ENCODE results near the gene BTF3.
A peak's percentile ranks its signal among the peaks of the same experiment; 100 is the strongest.
"Not testable (repeated sequence)": the region's sequence is repeated elsewhere in the genome, so short reads cannot be mapped to it uniquely, and the experiment has no call there.

The BTF3 gene

DNA sequence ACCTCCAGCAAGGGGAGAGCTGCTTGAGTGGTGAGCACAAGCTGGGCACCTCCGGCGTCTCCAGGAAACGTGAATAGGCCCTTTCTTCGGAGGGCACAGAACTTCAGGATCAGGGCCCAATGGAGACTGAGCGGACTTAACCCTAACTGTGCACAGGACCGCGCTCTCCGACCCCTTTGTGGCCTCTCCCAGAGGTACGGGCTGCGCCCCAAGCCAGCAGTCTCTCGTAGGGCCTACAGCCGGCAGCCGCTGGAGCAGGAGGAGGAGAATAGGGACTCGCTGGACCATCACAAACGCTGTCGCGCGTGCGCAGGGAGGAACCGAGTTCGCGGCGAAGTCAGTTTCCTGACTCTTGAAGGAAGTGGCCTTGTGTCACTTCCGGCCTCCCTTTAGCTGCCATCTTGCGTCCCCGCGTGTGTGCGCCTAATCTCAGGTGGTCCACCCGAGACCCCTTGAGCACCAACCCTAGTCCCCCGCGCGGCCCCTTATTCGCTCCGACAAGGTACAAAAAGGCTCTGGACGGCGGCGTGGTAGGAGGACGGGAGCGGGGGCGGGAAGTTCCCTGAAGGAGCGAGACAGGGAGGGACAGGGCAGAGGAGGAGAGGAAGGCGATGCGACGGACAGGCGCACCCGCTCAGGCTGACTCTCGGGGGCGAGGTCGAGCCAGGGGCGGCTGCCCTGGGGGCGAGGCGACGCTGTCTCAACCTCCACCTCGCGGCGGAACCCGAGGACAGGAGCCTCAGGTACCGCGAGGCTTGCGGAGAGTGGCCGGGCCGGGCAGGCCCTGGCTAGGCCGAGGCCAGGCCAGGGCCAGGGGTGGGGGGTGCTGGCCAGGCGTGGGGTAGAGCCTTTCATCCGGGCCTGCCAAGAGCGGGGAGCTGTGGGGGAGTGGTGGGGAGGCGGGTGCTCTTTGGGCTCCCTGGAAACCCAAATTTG is at the start of gene BTF3:
TSS of gene BTF3 (plus strand) at position 386 of the 936 bp plus-strand sequence. CDS start at position 612, 226 bp downstream.
- peak; percentile 92 for DNase-seq (ENCODE audit: low spot score)

- no peak for DNase-seq (ENCODE audit: low spot score)
Measured at GRCh38 chr5:73448463-73449136, 49.6 kb upstream of the BTF3 start, which contains the start of gene FOXD1. Gene FOXD1 (minus strand): TSS chr5:73448777. CDS start chr5:73448362, 415 bp downstream.

DNA sequence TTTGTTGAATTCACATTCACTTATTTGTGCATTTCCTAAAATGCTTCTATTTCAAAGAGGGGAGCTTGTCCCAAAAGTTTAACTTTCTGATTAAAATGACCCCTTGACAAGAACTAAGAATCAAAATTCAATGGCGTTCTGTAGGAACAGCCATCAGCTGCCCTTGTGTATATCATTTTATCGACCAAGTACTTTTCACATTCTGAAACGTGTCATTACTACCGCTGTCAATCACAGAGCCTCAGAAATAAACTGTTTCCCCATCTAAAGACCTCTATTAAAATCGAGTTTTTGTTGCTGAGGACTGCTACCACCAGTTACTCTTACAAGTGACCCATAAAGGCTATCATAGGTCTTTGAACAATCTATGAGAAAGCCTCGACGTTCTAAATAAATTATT is 48.1 kb upstream of the BTF3 start:
- DNase-seq (ENCODE audit: low spot score), result no peak

DNA sequence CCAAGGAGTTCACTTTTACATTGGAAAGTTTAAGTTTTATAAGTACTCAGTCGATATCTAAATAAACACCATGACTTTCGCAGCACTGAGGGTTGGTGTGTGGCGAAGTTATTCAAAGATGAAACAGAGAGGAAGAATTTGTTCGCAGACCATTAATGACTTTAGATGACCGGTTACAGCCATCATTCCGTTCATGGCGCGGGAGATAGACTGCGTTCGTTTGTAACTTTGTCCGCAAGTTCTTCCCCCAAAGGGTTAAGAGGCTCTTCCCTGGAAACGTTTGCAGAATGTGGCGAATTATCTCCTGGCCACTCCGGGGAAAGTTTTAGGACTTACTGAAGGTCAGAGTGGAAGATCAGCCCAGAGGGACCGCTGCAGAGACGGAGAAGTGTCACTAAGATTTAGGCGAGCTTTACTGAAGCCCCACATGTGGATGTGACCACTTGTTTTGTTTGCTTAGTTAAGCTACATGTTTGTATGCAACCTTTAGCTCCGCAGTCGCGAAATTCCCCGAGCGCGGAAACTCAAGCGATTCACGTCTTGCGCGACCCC is 47.5 kb upstream of the BTF3 start:
- DNase-seq (ENCODE audit: low spot score), result no peak

DNA sequence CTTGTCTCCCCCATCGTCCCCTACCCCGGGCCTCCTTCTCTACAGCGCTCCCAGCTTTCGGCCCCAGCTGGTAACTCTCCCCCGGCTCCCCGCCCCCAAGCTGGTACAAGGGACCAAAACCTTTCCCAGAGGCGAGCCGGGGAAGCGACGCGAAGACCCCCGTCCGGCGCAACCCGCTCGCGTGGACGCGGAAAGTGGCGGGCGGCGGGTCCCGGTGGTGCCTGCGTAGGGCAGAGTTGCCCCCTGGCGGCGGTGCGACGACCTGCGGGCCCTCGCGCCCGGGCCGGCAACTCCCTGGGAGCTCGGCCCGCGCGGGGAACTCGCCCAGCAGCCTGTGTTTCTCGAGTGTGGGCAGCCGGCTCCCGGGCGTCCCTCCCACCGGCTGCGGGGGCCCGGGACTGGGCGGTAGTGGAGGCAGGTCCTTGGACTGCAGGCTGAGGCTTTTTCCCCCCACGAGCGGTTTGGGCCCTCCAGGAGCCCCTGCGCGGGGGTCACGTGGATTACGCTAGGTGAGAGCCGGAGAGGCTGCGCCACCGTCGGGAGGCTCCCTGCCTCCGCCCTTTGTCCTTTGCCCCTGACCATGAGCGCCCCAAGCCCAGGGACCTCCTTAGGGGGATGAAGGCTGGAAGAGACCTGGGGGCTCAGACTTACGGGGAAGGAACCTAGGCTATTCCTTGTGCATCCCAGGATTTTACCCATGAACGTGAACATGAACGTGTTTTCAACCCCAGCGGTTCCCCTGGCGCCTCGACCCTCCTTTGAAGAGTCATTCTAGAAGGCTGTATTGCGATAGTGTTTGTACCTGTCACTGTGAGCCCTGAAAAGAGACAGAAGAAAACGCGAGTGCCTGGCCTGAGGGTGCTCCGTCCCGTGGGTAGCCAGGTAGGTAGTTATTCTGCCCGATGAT is 46.8 kb upstream of the BTF3 start:
- peak; percentile 34 for DNase-seq (ENCODE audit: low spot score)

DNA sequence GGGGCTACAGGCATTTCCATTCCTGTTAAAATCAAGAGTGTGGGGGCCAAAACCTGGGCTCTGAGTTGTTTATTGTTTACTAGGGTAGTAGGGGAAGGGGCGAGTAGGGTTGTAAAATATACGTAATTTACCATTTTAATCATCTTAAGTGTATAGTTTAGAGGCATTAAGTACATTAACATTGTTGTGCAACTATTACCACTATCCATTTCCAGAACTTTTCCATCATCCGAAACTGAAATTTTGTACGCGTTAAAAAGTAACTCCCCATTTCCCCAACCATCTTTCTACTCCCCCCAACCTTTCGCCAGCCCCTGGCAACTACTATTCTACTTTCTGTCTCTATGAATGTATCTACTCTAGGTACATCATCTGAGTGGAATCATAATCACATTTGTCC is 46.0 kb upstream of the BTF3 start:
- DNase-seq (ENCODE audit: low spot score), result no peak

- peak; percentile 37 for DNase-seq (ENCODE audit: low spot score)
Measured at GRCh38 chr5:73454379-73455036, 43.7 kb upstream of the BTF3 start.

DNA sequence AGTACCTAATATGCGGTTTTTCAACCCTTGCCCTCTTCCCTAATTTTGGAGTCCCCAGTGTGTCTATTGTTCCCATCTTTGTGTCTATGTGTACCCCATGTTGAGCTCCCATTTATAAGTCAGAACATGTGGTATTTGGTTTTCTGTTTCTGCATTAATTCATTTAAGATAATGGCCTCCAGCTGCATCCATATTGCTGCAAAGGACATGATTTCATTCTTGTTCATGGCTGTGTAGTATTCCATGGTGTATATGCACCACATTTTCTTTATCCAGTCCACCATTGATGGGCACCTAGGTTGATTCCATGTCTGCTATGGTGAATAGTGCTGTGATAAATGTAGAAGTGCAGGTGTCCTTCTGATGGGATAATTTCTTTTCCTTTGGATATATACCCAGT is 41.8 kb upstream of the BTF3 start:
- not testable (repeated sequence) for DNase-seq (ENCODE audit: low spot score)

GRCh38 chr5:73459366-73459765 is 38.9 kb upstream of the BTF3 start:
- DNase-seq (ENCODE audit: low spot score), result no peak

- DNase-seq (ENCODE audit: low spot score), result no peak
Measured at GRCh38 chr5:73460133-73460532, 38.1 kb upstream of the BTF3 start.

GRCh38 chr5:73464016-73464745 is 34.1 kb upstream of the BTF3 start:
- no peak for DNase-seq (ENCODE audit: low spot score)

DNA sequence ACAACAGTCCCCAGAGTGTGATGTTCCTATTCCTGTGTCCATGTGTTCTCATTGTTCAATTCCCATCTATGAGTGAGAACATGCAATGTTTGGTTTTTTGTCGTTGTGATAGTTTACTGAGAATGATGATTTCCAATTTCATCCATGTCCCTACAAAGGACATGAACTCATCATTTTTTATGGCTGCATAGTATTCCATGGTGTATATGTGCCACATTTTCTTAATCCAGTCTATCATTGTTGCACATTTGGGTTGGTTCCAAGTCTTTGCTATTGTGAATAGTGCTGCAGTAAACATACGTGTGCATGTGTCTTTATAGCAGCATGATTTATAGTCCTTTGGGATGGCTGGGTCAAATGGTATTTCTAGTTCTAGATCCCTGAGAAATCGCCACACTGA is 29.6 kb upstream of the BTF3 start:
- not testable (repeated sequence) for DNase-seq (ENCODE audit: low spot score)

DNA sequence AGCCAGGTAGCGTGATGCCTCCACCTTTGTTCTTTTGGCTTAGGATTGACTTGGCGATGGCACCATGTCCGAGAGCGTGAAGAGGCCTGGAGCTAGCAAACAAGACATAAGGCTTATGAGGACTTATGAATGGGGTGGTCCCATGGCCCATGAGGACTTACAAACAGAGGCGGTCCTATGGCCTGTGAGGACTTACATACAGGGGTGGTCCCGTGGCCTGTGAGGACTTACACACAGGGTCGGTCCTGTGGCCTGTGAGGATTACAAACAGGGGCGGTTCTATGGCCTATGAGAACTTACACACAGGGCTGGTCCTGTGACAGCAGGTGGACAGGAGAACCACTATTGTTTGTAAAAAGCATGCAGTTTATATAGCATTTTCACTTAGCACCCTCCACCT is 28.4 kb upstream of the BTF3 start:
- DNase-seq (ENCODE audit: low spot score), result no peak

DNA sequence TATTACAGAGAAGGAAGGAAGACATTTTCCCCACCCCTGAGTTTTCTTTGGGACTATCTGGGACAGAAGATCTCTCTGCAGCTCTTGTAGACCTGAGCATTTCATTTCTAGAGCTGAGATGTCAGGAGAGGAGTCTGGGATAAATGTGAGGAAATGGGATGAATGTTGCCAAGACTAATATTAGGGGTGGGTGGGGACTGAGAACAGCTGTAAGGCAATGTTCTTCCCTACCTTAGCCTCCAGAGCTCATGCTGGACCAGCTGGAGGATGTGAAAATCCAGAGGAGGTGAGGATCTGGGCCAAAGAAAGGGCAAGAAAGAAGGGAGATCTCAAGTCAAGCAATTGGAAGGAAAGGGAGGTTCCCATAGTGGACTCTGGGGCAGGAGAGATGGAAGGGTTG is 26.6 kb upstream of the BTF3 start:
- DNase-seq (ENCODE audit: low spot score), result no peak

GRCh38 chr5:73472116-73472515 is 26.1 kb upstream of the BTF3 start:
- no peak for DNase-seq (ENCODE audit: low spot score)

GRCh38 chr5:73480500-73480899 is 17.7 kb upstream of the BTF3 start:
- no peak for DNase-seq (ENCODE audit: low spot score)

- DNase-seq (ENCODE audit: low spot score), result no peak
Measured at GRCh38 chr5:73482383-73483136, 15.7 kb upstream of the BTF3 start.

DNA sequence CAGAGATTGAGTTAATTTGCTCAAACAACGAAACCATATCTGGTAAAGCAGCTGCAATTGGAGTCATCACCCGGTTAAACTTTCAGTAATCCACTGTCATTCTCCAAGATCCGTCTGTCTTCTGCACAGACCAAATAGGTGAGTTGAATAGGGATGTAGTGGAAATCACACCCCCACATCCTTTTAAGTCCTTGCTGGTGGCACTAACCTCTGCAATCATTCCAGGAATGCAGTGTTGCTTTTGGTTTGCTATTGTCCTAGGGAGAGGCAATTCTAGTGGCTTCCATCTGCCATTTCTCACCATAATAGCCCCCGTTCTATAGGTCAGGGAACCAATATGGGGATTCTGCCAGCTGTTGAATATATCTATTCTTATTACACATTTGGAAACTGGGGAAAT is 14.6 kb upstream of the BTF3 start:
- no peak for DNase-seq (ENCODE audit: low spot score)

DNA sequence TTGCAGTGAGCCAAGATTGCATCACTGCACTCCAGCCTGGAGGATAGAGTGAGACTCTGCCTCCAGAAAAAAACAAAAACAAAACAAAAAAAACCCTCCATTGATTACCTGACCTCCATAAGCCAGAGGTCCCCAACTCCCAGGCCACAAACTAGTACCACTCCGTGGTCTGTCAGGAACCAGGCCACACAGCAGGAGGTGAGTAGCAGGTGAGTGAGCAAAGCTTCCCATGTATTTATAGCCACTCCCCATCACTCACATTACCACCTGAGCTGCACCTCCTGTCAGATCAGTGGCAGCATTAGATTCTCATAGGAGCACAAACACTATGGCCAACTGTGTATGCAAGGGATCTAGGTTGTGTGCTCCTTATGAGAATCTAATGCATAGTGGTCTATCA is 13.7 kb upstream of the BTF3 start:
- DNase-seq (ENCODE audit: low spot score), result no peak

DNA sequence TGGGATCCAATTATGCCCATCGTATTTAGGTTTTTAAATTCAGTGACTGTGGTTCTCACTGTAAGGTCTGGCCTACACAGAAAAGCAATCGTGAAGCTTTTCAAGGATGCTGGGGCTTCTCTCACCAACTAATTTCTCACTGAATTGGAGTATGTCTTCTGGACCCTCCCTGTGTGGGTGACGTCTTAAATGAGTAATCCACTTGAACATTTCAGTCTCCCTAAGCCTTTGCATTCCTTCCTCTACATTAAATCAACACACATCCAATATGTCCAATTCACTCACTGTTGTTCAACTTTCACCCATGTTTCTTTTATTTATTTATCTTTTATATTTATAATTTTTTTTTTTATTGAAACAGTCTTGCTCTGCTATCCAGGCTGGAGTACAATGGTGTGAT is 12.5 kb upstream of the BTF3 start:
- DNase-seq (ENCODE audit: low spot score), result no peak
